ENCODE measurements around the gene RFX7. TPM values are rescaled to one million over a fixed set of nuclear protein-coding genes. Genes with fewer than 3 reads are reported as not detected.

RFX7 gene
- total RNA-seq, 1 experiment from 2014 or later, result 43.4 TPM

DNA sequence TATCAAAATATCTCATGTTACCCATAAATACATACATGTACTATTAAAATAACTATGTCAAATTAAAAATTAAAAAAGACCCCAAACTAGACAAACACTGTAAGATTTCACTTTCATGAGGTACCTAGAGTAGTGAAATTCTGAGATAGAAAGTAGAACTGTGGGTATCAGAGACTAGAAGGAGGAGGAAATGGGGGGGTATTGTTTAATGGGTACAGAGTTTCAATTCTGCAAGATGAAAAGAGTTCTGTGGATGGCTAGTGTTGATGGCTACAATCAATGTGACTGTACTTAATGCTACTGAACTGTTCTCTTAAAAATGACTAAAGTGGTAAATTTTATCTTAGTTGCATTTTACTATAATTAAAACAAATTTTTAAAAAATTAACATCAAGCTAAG lies 36.6 kb downstream of the RFX7 start:
- Histone ChIP-seq H3K27ac (ENCODE audit: insufficient read length, low read depth, low read length) (no peak overlapping the region), H3K18ac (ENCODE audit: insufficient read length, low read depth, low read length) (no peak overlapping the region), H3K27me3 (ENCODE audit: insufficient read depth, low read length) (no peaks in the 10 kb centered on the region), H4K20me1 (ENCODE audit: control insufficient read depth, insufficient read depth, insufficient read length) (peaks cover 3% of the 10 kb centered on the region), H4K91ac (ENCODE audit: insufficient read length, low read depth, low read length) (no peak overlapping the region), H2AK5ac (ENCODE audit: insufficient read length, low read length) (no peak overlapping the region), H3K4ac (ENCODE audit: low read depth, low read length) (no peak overlapping the region), H3K4me1 (ENCODE audit: insufficient read depth, low read length) (peaks cover 3% of the 10 kb centered on the region; the same call in 1 of the 2 replicates), H3K14ac (ENCODE audit: insufficient read depth, low read length) (no peak overlapping the region), H3K79me1 (ENCODE audit: insufficient read depth, low read depth, low read length, poor library complexity, severe bottlenecking) (peaks cover 4% of the 10 kb centered on the region), H3T11ph (ENCODE audit: low read length) (no peak overlapping the region), H4K5ac (ENCODE audit: insufficient read length, low read depth, low read length) (no peak overlapping the region), H2AFZ (ENCODE audit: low read length) (no peak overlapping the region), H2BK12ac (ENCODE audit: insufficient read length, low read depth, low read length) (no peak overlapping the region), H2BK120ac (ENCODE audit: low read depth, low read length, poor library complexity, severe bottlenecking) (no peak overlapping the region), H3K9me3 (ENCODE audit: control insufficient read depth, low read depth, low read length) (no peaks in the 10 kb centered on the region), H3K4me2 (ENCODE audit: insufficient read depth, insufficient read length, low read length) (no peak overlapping the region), H2BK15ac (ENCODE audit: low read depth, low read length) (no peak overlapping the region), H2BK5ac (ENCODE audit: insufficient read length, low read length) (no peak overlapping the region), H4K8ac (replicated peaks; ENCODE audit: insufficient read length, low read depth, low read length) (no peak overlapping the region), H2BK20ac (ENCODE audit: low read depth, low read length, poor library complexity, severe bottlenecking) (no peak overlapping the region), H3K23ac (ENCODE audit: insufficient read length, low read depth, low read length) (no peak overlapping the region), H3K23me2 (ENCODE audit: insufficient read length, low read depth, low read length, poor library complexity, severe bottlenecking) (no peaks in the 10 kb centered on the region), H3K79me2 (ENCODE audit: insufficient read depth, low read length) (peaks cover 27% of the 10 kb centered on the region; the same call in 1 of the 2 replicates), H3K56ac (ENCODE audit: insufficient read length, low read depth, low read length) (no peak overlapping the region), H3K9ac (ENCODE audit: extremely low read depth, insufficient read length, low read length) (no peak overlapping the region)
- Mint-ChIP-seq H3K4me1 (peaks cover 50 to 57% of the 10 kb centered on the region in 2 experiments), H3K4me3 (no peak overlapping the region), H3K27me3 (ENCODE audit: low read depth) (no peaks in the 10 kb centered on the region), H3K36me3 (ENCODE audit: insufficient read depth in 1 of 3, low read depth in 3 of 3) (peaks cover 12 to 27% (median 16%) of the 10 kb centered on the region in 3 experiments), H3K27ac (no peak overlapping the region), H3K9me3 (peaks cover 3 to 9% of the 10 kb centered on the region in 2 experiments; a peak in 3 of 5 replicates)
- DNase-seq, result no peak
- TF ChIP-seq, protein P1, sequence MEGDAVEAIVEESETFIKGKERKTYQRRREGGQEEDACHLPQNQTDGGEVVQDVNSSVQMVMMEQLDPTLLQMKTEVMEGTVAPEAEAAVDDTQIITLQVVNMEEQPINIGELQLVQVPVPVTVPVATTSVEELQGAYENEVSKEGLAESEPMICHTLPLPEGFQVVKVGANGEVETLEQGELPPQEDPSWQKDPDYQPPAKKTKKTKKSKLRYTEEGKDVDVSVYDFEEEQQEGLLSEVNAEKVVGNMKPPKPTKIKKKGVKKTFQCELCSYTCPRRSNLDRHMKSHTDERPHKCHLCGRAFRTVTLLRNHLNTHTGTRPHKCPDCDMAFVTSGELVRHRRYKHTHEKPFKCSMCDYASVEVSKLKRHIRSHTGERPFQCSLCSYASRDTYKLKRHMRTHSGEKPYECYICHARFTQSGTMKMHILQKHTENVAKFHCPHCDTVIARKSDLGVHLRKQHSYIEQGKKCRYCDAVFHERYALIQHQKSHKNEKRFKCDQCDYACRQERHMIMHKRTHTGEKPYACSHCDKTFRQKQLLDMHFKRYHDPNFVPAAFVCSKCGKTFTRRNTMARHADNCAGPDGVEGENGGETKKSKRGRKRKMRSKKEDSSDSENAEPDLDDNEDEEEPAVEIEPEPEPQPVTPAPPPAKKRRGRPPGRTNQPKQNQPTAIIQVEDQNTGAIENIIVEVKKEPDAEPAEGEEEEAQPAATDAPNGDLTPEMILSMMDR (conservative IDR thresholded peaks at IDR 0.05), result no peak

All from H9 (cell line).